Gastrocnemius medialis (tissue), 4 donors: ENCODE results near the gene ZNF688.

Experiments used
- POLR2A ChIP-seq, 2 donors: fragments of 450-650 bp; IDR thresholded peaks; one replicate each; pipeline ENCODE4 v1.6.1; 2017; ENCODE audit warnings: antibody characterized with exemption in 2 of 2, mild to moderate bottlenecking in 2 of 2, moderate library complexity in 2 of 2
- TF ChIP-seq, protein P1 (sequence below), 5 experiments: fragments of 450-650 bp in 3 of 5; fragments of 200-600 bp in 2 of 5; sonication (generic) in 2 of 5; IDR thresholded peaks in 4 of 5; conservative IDR thresholded peaks in 1 of 5; 1 replicate in 4 of 5; 2 replicates in 1 of 5; pipeline ENCODE4 v1.5.1; 2016 to 2019; ENCODE audit warnings: antibody characterized with exemption in 5 of 5, mild to moderate bottlenecking in 3 of 5, moderate library complexity in 3 of 5

GRCh38 chr16:30535106-30535776, 36.3 kb downstream of the ZNF688 start:
- TF ChIP-seq, protein P1, sequence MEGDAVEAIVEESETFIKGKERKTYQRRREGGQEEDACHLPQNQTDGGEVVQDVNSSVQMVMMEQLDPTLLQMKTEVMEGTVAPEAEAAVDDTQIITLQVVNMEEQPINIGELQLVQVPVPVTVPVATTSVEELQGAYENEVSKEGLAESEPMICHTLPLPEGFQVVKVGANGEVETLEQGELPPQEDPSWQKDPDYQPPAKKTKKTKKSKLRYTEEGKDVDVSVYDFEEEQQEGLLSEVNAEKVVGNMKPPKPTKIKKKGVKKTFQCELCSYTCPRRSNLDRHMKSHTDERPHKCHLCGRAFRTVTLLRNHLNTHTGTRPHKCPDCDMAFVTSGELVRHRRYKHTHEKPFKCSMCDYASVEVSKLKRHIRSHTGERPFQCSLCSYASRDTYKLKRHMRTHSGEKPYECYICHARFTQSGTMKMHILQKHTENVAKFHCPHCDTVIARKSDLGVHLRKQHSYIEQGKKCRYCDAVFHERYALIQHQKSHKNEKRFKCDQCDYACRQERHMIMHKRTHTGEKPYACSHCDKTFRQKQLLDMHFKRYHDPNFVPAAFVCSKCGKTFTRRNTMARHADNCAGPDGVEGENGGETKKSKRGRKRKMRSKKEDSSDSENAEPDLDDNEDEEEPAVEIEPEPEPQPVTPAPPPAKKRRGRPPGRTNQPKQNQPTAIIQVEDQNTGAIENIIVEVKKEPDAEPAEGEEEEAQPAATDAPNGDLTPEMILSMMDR (IDR thresholded peaks at IDR 0.05 in 4 of 5, conservative IDR thresholded peaks at IDR 0.05 in 1 of 5), result no peak
- TF ChIP-seq POLR2A (IDR thresholded peaks at IDR 0.05), result no peak
